AG04449 (cell line): ENCODE data around the gene RNF125.

ENCODE experiments used
- CTCF ChIA-PET: fragments of 350-600 bp; formaldehyde crosslinking; extraction: SDS; loops from one replicate; lab custom pipeline; 2021; ENCODE audit warnings: antibody characterized with exemption; lab: Yijun Ruan, JAX
- POLR2A ChIA-PET: fragments of 400-600, 350-600 bp; formaldehyde crosslinking; extraction: SDS; loops from one replicate; lab custom pipeline; 2020; ENCODE audit warnings: antibody characterized with exemption, inconsistent platforms; lab: Yijun Ruan, JAX
- DNase-seq: peaks from one replicate; pipeline ENCODE4 v3.0.0-alpha.2; 2010; ENCODE audit warnings: low read depth, low spot score
- H3K4me3 ChIP-seq: 2 replicates; pipeline ENCODE4 v1.5.1; 2011; ENCODE audit warnings: low read depth, mild to moderate bottlenecking, control low read depth, low read length
- TF ChIP-seq, protein P1 (sequence below): IDR thresholded peaks from one replicate; pipeline ENCODE4 v1.5.1; 2011; ENCODE audit warnings: mild to moderate bottlenecking, moderate library complexity, low read length, control low read depth, inconsistent platforms; ENCODE audit not compliant: insufficient read depth; ENCODE audit errors: missing control alignments

The RNF125 gene

DNA sequence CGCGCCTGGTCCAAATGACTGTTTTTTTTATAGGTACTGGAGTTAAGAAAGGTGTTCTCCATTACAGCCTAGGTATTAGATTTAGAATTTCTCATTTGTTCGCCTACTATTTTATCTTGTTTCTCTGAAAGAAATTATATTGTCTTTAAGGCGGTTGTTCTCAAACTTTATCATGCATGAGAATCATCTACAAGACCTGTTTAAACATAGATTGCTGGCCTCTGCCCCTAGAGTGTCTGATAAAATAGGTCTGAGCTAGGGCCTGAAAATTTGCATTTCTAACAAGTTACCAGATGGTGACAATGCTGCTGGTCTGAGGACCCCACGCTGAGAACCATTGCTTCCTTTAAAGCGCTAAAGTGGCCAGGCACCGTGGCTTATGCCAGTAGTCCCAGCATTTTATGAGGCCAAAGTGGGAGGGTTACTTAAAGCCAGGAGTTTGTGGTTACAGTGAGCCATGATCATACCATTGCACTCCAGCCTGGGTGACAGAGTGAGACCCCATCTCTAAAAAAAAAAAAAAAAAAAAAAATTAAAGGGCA lies 39.1 kb downstream of the RNF125 start:
- DNase-seq: no peak
- POLR2A ChIA-PET: no interaction called here
- H3K4me3 ChIP-seq: no peak overlapping the region
- CTCF ChIA-PET: no interaction called here
- TF ChIP-seq, protein P1, sequence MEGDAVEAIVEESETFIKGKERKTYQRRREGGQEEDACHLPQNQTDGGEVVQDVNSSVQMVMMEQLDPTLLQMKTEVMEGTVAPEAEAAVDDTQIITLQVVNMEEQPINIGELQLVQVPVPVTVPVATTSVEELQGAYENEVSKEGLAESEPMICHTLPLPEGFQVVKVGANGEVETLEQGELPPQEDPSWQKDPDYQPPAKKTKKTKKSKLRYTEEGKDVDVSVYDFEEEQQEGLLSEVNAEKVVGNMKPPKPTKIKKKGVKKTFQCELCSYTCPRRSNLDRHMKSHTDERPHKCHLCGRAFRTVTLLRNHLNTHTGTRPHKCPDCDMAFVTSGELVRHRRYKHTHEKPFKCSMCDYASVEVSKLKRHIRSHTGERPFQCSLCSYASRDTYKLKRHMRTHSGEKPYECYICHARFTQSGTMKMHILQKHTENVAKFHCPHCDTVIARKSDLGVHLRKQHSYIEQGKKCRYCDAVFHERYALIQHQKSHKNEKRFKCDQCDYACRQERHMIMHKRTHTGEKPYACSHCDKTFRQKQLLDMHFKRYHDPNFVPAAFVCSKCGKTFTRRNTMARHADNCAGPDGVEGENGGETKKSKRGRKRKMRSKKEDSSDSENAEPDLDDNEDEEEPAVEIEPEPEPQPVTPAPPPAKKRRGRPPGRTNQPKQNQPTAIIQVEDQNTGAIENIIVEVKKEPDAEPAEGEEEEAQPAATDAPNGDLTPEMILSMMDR: no peak

DNA sequence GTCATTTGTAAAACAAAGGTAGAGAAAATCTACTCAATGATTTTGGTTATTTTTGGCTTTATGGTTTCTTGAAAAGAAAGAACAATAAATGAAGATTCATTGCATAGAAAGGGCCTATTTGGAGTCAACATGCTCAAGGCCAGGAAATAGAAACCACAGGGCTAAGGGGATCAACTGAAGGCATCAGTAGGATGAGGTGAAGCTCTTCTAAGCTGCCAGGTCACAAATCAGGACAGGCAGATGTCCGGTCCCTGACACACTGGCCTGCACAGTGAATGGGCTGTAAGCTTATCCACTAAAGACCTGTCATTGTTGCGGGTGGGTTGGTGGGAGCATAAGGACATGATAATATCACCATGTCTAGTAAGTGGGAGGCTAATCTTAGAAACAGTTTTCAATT lies 41.4 kb downstream of the RNF125 start:
- CTCF ChIA-PET: no interaction called here
- no peak overlapping the region for H3K4me3 ChIP-seq
- POLR2A ChIA-PET: no interaction called here
- DNase-seq: no peak
- TF ChIP-seq, protein P1: no peak

DNA sequence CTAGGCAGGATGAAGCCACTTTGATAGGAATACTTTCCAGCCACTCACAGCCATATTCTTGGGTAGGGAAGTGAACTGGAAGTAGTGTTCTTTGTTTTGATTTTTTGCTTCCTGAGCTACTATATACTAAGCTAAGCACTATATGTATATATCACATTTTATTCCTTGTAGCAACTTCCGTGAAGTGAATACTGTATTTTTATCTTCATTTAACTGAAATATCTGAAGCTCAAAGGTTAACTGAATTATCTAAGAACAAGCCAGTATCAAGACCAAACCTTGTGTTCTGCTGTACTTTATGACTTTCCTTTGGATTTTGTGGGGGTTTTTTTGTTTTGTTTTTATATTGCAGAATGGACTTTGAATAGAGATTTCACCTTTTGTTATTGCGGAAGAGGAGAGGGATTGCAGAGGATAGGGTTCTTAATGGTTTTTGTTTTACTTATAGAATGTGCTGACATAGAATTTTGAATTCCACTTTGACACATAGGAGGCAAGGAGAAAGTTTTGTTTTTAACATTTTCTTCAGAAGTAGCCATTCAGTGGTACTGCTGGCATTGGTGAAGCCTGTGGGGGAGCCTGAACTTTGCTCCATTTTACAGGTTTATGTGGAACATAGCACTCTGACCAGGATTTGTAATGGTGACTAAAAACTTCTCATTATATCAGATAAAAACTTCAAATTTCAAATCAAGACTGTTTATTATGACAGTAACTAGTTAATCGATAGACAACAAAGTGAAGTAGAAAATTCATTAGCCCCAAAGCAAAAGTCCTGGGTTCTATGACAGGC lies 48.9 kb downstream of the RNF125 start:
- ChIA-PET CTCF (no interaction called here), POLR2A (no interaction called here)
- H3K4me3 ChIP-seq: no peak overlapping the region
- TF ChIP-seq, protein P1: no peak
- DNase-seq: no peak

DNA sequence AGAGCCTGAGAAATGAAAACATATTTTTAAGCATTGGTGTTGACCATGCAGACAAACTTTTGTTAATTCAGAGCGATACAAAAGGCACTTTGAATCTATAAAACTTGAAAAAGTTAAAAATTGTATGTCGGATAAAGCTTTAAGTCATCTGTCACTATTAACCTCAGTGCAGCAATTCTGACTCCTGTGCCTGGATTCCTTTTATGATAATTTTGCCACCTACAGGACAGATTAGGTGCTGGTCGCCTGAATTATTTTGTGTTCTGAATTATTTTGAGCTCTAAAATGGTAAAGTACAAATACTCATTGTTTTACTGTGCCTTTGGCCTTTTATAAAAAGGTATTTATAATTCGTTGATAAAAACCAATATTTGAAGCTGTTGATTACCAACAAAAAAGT lies 53.7 kb downstream of the RNF125 start:
- no peak for DNase-seq
- CTCF ChIA-PET: interaction anchor here (0.7 kb wide), 1 partner anchor 34 kb away, joined by 3 read pairs; no protein-coding TSS in a partner anchor
- no peak overlapping the region for H3K4me3 ChIP-seq
- POLR2A ChIA-PET: no interaction called here
- TF ChIP-seq, protein P1: peak; percentile 15

DNA sequence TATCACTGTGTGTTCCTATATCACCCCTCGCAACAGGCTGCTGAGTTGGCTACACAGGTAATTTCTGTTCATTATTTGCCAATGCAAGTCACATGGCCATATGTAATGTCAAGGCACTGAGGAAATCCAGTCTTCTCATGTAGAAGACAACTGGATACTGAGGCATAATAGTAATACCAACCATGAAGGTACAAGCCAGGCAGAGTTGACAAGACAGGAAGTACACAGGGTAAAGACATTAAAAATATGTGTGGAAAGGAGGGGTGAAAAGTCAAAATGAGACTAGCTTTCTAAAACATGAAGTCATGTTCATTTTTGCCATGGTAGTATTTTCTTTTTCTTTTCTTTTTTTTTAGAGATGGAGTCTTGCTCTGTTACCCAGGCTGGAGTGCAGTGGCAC lies 55.6 kb downstream of the RNF125 start:
- CTCF ChIA-PET: no interaction called here
- no peak for DNase-seq
- TF ChIP-seq, protein P1: no peak
- POLR2A ChIA-PET: no interaction called here
- no peak overlapping the region for H3K4me3 ChIP-seq

DNA sequence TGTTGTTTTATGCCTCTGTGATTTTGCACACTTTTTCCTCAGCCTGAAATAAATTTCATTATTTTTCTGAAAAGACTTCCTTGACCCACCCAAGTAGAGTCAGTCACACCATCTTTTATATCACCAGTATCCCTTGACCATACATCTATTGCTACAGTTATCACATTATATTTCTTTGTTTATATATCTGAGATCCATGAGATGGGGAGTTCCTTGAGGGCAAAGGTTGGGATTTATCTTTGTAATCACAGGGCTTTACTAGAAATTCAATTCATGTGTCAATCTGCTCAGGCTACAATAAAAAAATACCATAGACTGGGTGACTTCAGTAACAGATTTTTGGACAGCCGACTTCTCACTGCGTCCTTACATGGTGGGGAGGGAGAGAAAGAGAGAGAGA lies 60.2 kb downstream of the RNF125 start:
- CTCF ChIA-PET: no interaction called here
- POLR2A ChIA-PET: no interaction called here
- no peak overlapping the region for H3K4me3 ChIP-seq
- TF ChIP-seq, protein P1: no peak
- no peak for DNase-seq
